CD4-positive, alpha-beta T cell treated with Interleukin-15 for 4 hours (primary cell): Measurements from ENCODE around the gene CAPRIN2.

Experiments used
- DNase-seq: peaks from one replicate; pipeline ENCODE4 v3.0.0-alpha.2; 2020; ENCODE audit warnings: low spot score

CAPRIN2 gene

GRCh38 chr12:30698346-30698745 is 56.4 kb downstream of the CAPRIN2 start:
- DNase-seq: no peak

DNA sequence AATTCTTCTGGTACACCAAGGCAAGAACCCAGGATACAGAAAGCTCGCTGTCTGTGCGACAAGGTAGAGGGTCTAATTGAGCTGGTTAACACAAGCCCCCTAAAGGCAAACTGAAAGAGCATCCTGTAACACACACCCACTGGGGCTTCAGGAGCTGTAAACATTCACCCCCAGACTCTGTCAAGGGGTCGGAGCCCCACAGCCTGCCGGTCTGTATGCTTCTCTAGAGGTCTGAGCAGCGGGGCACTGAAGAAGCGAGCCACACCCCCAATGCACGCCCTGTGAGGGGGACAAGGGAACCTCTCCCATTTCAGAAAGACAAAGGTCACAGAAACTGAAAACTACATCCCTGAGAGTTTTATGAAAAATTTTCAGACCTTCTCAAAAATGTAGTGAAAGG is 57.8 kb downstream of the CAPRIN2 start:
- no peak for DNase-seq

DNA sequence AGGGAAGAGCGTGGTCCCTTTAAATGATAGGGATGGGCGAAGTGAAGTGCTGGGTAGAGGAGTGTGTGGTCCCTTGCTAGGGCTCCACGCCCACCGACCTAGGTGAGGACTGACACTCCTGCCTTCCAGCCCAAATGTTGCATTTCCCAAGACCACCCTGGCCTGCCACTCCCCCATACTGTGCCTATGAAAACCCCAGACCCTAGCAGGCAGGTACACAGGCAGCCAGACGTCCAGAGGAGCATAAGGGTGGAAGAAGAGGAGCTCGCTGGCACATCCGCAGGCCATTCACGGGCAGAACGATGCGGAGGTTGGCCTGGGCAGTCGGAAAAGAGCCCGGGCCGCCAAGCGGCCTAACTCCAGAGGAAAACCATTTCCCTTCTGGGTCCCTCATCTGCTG is 58.3 kb downstream of the CAPRIN2 start:
- no peak for DNase-seq

GRCh38 chr12:30696103-30696408 is 58.7 kb downstream of the CAPRIN2 start:
- DNase-seq: no peak

- peak; percentile 87 for DNase-seq
These were observed 59.3 kb downstream of the CAPRIN2 start, which contains the start of gene IPO8 for GRCh38 chr12:30695199-30696102. TSS of gene IPO8 (minus strand) at chr12:30695869. CDS start at chr12:30695647, 222 bp downstream.

GRCh38 chr12:30694412-30695198 is 60.1 kb downstream of the CAPRIN2 start:
- no peak for DNase-seq

GRCh38 chr12:30692470-30692869 is 62.3 kb downstream of the CAPRIN2 start:
- no peak for DNase-seq

GRCh38 chr12:30691122-30691879 is 63.5 kb downstream of the CAPRIN2 start:
- DNase-seq: no peak

DNA sequence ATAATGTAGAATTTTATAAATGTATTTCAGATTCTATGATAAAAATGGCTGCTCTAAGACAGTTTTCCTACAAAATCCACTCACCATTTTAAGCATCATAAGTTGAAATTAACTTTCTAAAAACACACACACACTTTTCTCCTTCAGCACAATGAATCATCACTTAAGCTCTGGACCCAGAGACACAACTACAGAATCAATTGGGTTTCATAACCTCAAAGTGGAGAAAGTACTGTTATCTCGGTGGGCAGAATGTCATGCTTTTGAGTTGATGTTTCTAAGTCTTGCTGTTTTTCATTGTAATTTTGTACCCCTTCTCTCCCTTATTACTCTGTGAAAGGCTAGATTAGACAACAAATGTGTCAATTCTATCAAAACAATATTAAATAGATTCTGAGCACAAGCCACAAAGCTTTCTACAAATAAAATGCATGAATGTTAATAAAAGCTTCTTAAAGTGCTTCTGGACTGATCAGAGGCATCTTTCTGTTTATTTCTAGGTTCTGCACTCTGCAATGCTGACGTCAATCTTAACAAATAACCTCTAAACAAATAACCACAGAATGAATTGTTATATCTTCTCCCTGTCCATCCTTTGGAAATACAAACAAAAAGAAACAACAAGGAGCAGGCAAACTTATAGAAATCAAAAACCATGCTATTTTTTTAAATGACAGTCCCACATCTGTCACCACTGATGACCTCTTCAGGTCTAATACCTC is 67.3 kb downstream of the CAPRIN2 start:
- DNase-seq: no peak

DNA sequence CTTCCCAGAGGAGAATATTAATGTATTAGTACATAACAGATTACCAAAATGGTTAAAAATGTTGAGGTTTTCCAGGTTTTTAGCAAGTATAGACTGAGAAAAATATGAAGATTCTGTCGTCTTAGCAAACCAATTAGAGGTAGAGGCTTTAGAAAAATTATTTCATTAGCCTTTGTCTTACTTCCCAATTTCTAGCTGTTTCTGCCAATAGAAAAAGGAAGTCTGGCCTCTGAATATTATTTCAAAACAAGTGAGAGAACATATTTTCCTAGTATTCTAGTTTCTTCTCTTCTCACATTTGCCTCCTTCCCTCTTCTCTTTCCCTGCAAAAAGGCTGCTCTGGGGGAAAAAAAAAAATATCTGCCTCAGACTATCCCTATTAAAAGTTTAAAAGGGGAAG is 75.5 kb downstream of the CAPRIN2 start:
- DNase-seq: no peak

DNA sequence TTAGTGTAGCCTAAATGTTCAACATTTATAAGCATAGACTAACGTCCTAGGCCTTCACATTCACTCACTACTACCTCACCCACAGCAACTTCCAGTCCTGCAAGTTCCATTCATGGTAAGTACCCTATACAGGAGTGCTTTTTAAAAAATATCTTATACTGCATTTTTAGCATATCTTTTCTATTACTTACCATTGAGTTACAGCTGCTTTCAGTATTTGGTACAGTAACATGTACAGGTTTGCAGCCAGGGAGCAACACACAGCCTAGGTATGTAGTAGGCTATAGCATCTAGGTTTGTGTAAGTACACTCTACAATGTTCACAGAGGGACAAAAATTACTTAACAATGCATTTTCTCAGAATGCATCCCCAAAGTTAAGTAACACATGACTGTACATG is 76.5 kb downstream of the CAPRIN2 start:
- no peak for DNase-seq

DNA sequence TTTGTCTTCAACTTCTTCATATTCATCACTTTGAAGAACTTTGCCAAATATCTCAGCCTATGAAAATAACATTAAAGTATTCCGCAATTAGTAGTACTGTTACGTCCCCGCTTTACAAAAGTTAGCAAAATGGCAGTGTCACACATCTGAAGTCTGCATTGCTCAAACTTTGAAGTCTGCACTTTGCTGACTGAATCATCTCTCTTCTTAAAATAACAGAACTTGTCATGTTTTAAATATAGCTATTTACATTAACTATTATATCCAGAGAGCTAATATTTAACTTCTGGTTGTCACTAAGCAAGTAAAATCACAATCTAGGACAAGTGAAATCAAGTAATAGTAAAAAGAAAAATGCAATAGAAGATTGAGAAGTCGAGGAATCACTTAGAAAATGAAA is 93.5 kb downstream of the CAPRIN2 start:
- DNase-seq: no peak
